Upper lobe of left lung (tissue), 4 donors: ENCODE results near the gene USP15.

Experiments
- EP300 ChIP-seq, 4 donors: sonication (generic); formaldehyde crosslinking; IDR thresholded peaks; one replicate each; pipeline ENCODE4 v1.5.1; 2017; ENCODE audit warnings: antibody characterized with exemption in 4 of 4, control low read depth in 2 of 4
- POLR2A ChIP-seq, 4 donors: fragments of 450-650 bp; IDR thresholded peaks; one replicate each; pipeline ENCODE4 v1.5.1; 2016 to 2017; ENCODE audit warnings: antibody characterized with exemption in 4 of 4, mild to moderate bottlenecking in 2 of 4
- POLR2AphosphoS5 ChIP-seq, 2 donors: sonication (generic); formaldehyde crosslinking; IDR thresholded peaks; one replicate each; pipeline ENCODE4 v1.5.1; 2017; ENCODE audit warnings: antibody characterized with exemption in 2 of 2
- TF ChIP-seq, protein P1 (sequence below), 6 experiments: fragments of 450-650 bp in 4 of 6; fragments of 200-600 bp in 2 of 6; sonication (generic) in 2 of 6; IDR thresholded peaks; one replicate each; pipeline ENCODE4 v1.5.1; 2016 to 2019; ENCODE audit warnings: antibody characterized with exemption in 6 of 6

DNA sequence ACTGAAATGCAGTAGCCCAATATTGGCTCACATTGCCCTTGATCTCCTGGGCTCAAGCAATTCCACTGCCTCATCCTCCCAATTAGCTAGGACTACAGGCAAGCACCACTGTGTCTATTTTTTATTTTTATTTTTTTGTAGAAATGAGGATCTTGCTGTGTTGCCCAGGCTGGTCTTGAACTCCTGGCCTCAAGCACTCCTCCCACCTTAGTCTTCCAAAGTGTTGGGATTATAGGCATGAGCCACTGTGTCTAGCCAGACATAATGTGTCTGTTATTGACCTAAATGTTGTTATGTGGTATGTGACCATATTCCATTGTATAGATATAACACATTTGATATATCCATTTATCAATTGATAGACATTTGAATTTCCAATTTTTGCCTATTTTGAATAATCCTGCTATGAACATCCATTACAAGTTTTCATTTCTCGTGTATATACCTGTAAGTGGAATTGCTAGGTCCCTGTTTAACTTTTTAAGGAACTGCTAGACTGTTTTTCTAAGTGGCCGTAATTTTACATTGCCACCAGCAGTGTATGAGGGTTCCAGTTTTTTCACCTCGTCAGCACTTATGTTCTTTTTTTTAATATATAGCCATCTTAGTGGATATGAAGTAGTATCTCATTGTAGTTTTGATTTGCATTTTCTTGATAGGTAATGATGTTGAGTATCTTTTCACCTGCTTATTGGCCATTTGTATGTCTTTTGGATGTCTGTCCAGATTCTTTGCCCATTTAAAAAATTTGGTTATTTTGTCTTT, 9.4 kb downstream of the USP15 start:
- TF ChIP-seq POLR2AphosphoS5 (IDR thresholded peaks at IDR 0.05) (no peak), POLR2A (IDR thresholded peaks at IDR 0.05) (no peak), EP300 (IDR thresholded peaks at IDR 0.05) (no peak)
- TF ChIP-seq, protein P1, sequence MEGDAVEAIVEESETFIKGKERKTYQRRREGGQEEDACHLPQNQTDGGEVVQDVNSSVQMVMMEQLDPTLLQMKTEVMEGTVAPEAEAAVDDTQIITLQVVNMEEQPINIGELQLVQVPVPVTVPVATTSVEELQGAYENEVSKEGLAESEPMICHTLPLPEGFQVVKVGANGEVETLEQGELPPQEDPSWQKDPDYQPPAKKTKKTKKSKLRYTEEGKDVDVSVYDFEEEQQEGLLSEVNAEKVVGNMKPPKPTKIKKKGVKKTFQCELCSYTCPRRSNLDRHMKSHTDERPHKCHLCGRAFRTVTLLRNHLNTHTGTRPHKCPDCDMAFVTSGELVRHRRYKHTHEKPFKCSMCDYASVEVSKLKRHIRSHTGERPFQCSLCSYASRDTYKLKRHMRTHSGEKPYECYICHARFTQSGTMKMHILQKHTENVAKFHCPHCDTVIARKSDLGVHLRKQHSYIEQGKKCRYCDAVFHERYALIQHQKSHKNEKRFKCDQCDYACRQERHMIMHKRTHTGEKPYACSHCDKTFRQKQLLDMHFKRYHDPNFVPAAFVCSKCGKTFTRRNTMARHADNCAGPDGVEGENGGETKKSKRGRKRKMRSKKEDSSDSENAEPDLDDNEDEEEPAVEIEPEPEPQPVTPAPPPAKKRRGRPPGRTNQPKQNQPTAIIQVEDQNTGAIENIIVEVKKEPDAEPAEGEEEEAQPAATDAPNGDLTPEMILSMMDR (IDR thresholded peaks at IDR 0.05) = no peak
